RPMI7951 (cell line): Measurements from ENCODE around the gene EDIL3. TPM values are rescaled to one million over a fixed set of nuclear protein-coding genes. Genes with fewer than 3 reads are reported as not detected.
A peak's percentile ranks its signal among the peaks of the same experiment; 100 is the strongest.

Source experiments
- DNase-seq: peaks from one replicate; pipeline ENCODE4 v3.0.0-alpha.2; 2012; ENCODE audit warnings: low read depth
- total RNA-seq: library from RNA; depleted of rRNA; stranded (reverse); fragments of >200 nt; shearing (Covaris generic); gene quantifications from 2 replicates; pipeline ENCODE4 v1.2.3, GENCODE V29; 2014; rRNA removed

EDIL3 gene
- 45.8 and 58.4 TPM in 2 replicates for total RNA-seq

- peak; percentile 46 for DNase-seq
These were observed at the start of gene EDIL3 for GRCh38 chr5:84384604-84385575. EDIL3 (minus strand) TSS chr5:84384880; CDS start chr5:84384374, 506 bp downstream.

- peak; percentile 56 for DNase-seq
These were observed 48.8 kb upstream of the EDIL3 start for GRCh38 chr5:84433461-84433860.

GRCh38 chr5:84430863-84431663, 46.4 kb upstream of the EDIL3 start:
- DNase-seq, result peak; percentile 74

GRCh38 chr5:84430079-84430478, 45.4 kb upstream of the EDIL3 start:
- DNase-seq, result no peak

- no peak for DNase-seq
These were observed 40.7 kb upstream of the EDIL3 start for GRCh38 chr5:84425365-84425881.

- DNase-seq, result no peak
These were observed 35.1 kb upstream of the EDIL3 start for GRCh38 chr5:84419742-84420141.

GRCh38 chr5:84411832-84412605, 27.3 kb upstream of the EDIL3 start:
- peak; percentile 15 for DNase-seq

GRCh38 chr5:84406111-84406510, 21.4 kb upstream of the EDIL3 start:
- no peak for DNase-seq

GRCh38 chr5:84403773-84404172, 19.1 kb upstream of the EDIL3 start:
- DNase-seq, result peak; percentile 78

GRCh38 chr5:84397385-84397784, 12.7 kb upstream of the EDIL3 start:
- no peak for DNase-seq

GRCh38 chr5:84393969-84394368, 9.3 kb upstream of the EDIL3 start:
- peak; percentile 76 for DNase-seq

- DNase-seq, result no peak
These were observed 8.2 kb upstream of the EDIL3 start for GRCh38 chr5:84392836-84393235.

- no peak for DNase-seq
These were observed 1.0 kb upstream of the EDIL3 start for GRCh38 chr5:84385705-84386104.

GRCh38 chr5:84383816-84384603, 670 bp downstream of the EDIL3 start:
- peak; percentile 38 for DNase-seq

- no peak for DNase-seq
These were observed 1.3 kb downstream of the EDIL3 start for GRCh38 chr5:84383296-84383815.

- peak; percentile 68 for DNase-seq
These were observed 2.1 kb downstream of the EDIL3 start for GRCh38 chr5:84382363-84383295.

- DNase-seq, result peak; percentile 25
These were observed 2.9 kb downstream of the EDIL3 start for GRCh38 chr5:84381502-84382362.

- no peak for DNase-seq
These were observed 4.9 kb downstream of the EDIL3 start for GRCh38 chr5:84379749-84380148.
